Vagina (tissue), 2 donors: ENCODE results near the gene RAPGEF5. TPM values are rescaled to one million over a fixed set of nuclear protein-coding genes. Genes with fewer than 3 reads are reported as not detected.

Experiments
- DNase-seq, 2 donors: peaks; one replicate each; pipeline ENCODE4 v3.0.0-alpha.2; 2017; ENCODE audit errors: extremely low spot score in 2 of 2
- H3K27ac ChIP-seq: fragments of 200-600 bp; sonication (generic); one replicate; pipeline ENCODE4 v1.5.1; 2019
- H3K27me3 ChIP-seq: fragments of 200-600 bp; sonication (generic); one replicate; pipeline ENCODE4 v1.5.1; 2019
- H3K36me3 ChIP-seq, 2 donors: fragments of 200-600 bp; sonication (generic); one replicate each; pipeline ENCODE4 v1.5.1; 2017 to 2019
- H3K4me1 ChIP-seq: fragments of 200-600 bp; sonication (generic); one replicate; pipeline ENCODE4 v1.5.1; 2019
- H3K4me3 ChIP-seq, 2 donors: fragments of 200-600 bp; sonication (generic); 1 replicate in 1 of 2; 2 replicates in 1 of 2; pipeline ENCODE4 v1.5.1; 2016 to 2019
- H3K9me3 ChIP-seq: fragments of 200-600 bp; sonication (generic); one replicate; pipeline ENCODE4 v1.5.1; 2019
- POLR2A ChIP-seq, 2 donors: fragments of 450-650 bp; IDR thresholded peaks; one replicate each; pipeline ENCODE4 v1.6.1; 2017; ENCODE audit warnings: antibody characterized with exemption in 2 of 2, mild to moderate bottlenecking in 2 of 2, moderate library complexity in 2 of 2
- POLR2AphosphoS5 ChIP-seq, 2 donors: sonication (generic); formaldehyde crosslinking; IDR thresholded peaks; one replicate each; pipeline ENCODE4 v1.9.0; 2017; ENCODE audit warnings: antibody characterized with exemption in 2 of 2, mild to moderate bottlenecking in 2 of 2, low read depth in 1 of 2; ENCODE audit not compliant: insufficient read depth in 1 of 2
- intact Hi-C: fragments of 100-400 bp; cut with DNase I; formaldehyde crosslinking; loops from one replicate; pipeline ENCODE4 v1.15.1; 2023
- total RNA-seq: library from RNA; depleted of rRNA; stranded (reverse); fragments of >200 nt; gene quantifications from one replicate; pipeline ENCODE4 v1.2.3, GENCODE V29; 2016
- TF ChIP-seq, protein P1 (sequence below), 3 experiments: fragments of 450-650 bp in 2 of 3; fragments of 200-600 bp in 1 of 3; sonication (generic) in 1 of 3; IDR thresholded peaks; one replicate each; pipeline ENCODE4 v1.5.1; 2017 to 2019; ENCODE audit warnings: antibody characterized with exemption in 3 of 3, mild to moderate bottlenecking in 2 of 3, moderate library complexity in 2 of 3

RAPGEF5 gene
- total RNA-seq, 1 donor from 2014 or later, result 68.0 TPM

DNA sequence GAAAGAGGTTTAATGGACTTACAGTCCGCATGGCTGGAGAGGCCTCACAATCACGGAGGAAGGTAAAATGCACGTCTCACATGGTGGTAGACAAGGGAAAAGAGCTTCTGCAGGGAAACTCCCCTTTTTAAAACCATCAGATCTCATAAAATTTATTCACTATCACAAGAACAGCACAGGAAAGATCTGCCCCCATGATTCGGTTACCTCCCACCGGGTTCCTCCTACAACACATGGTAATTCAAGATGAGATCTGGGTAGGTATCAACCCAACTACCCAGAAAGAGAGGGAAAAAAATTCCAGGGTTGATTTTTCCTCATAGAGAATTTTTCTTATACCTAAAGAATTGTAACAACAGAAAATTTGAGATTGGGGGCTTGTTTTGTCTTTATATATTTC is 13.9 kb downstream of the RAPGEF5 start:
- Histone ChIP-seq H3K27me3 (no peaks in the 10 kb centered on the region), H3K36me3 (no peaks in the 10 kb centered on the region), H3K4me3 (no peak overlapping the region), H3K9me3 (no peaks in the 10 kb centered on the region), H3K4me1 (peaks cover 6% of the 10 kb centered on the region), H3K27ac (no peak overlapping the region)
- no peak for TF ChIP-seq POLR2AphosphoS5 (IDR thresholded peaks at IDR 0.05; ENCODE audit: insufficient read depth in 1 of 2, low read depth in 1 of 2)
- TF ChIP-seq, protein P1, sequence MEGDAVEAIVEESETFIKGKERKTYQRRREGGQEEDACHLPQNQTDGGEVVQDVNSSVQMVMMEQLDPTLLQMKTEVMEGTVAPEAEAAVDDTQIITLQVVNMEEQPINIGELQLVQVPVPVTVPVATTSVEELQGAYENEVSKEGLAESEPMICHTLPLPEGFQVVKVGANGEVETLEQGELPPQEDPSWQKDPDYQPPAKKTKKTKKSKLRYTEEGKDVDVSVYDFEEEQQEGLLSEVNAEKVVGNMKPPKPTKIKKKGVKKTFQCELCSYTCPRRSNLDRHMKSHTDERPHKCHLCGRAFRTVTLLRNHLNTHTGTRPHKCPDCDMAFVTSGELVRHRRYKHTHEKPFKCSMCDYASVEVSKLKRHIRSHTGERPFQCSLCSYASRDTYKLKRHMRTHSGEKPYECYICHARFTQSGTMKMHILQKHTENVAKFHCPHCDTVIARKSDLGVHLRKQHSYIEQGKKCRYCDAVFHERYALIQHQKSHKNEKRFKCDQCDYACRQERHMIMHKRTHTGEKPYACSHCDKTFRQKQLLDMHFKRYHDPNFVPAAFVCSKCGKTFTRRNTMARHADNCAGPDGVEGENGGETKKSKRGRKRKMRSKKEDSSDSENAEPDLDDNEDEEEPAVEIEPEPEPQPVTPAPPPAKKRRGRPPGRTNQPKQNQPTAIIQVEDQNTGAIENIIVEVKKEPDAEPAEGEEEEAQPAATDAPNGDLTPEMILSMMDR (IDR thresholded peaks at IDR 0.05), result no peak
- TF ChIP-seq POLR2A (IDR thresholded peaks at IDR 0.05), result no peak
- DNase-seq, result no peak
- intact Hi-C loops, result no loop called here

DNA sequence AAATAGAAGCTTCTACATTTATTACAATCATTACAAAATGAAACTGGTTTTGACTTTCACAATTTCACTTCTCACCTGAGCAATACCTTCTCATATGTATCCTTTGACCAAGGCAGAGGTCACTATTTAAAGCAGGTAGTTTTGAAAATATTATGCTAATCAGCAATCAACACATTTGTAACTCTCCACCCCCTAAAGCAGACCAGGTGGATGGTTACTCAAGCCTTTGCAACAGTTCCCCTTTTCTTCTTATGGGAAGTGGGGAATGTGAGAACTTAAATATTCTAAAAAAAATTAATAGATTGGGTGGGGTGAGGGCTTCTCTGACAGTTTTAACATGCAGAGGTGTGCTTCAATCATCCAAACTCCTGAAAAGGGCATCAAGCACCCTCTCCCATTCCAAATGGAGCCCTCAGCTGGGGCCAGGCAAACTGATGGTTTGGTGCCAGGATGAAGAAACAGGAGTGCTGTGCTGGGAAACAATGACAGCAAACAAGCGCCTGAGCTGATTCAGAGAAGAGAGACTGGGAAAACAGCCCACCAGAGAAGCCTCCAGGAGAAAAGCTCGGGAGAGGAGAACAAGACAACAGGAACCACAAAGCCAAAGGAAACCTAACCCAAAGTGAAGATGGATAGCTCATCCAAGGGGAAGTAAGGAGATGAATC is 17.1 kb downstream of the RAPGEF5 start:
- TF ChIP-seq POLR2A (IDR thresholded peaks at IDR 0.05) (no peak), POLR2AphosphoS5 (IDR thresholded peaks at IDR 0.05; ENCODE audit: insufficient read depth in 1 of 2, low read depth in 1 of 2) (no peak)
- TF ChIP-seq, protein P1 (IDR thresholded peaks at IDR 0.05), result no peak
- Histone ChIP-seq H3K9me3 (no peaks in the 10 kb centered on the region), H3K36me3 (no peaks in the 10 kb centered on the region), H3K27ac (no peak overlapping the region), H3K4me1 (no peaks in the 10 kb centered on the region), H3K27me3 (no peaks in the 10 kb centered on the region), H3K4me3 (no peak overlapping the region)
- no peak for DNase-seq
- intact Hi-C loops, result no loop called here

DNA sequence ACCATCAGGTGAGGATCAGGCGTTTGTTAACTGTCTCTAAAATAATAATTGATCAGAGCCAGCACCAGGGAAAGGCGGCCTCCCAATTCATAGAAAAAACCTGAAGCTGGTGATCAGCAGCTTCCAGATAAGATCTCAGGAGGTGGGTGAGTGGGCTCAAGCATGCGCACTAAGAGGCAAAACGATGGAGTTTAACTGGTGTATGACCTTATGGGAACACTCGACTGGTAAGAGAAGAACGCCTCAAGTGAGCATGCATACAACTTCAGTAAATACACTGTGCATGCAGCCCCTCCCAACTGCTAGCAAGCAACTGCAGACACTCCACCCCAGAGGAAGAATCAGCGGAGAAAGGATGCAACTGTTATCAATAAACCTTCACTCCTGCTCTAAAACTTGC is 18.1 kb downstream of the RAPGEF5 start:
- H3K9me3 ChIP-seq, result no peaks in the 10 kb centered on the region
- no peak for DNase-seq
- intact Hi-C loops, result no loop called here
- TF ChIP-seq POLR2AphosphoS5 (IDR thresholded peaks at IDR 0.05; ENCODE audit: insufficient read depth in 1 of 2, low read depth in 1 of 2), result no peak
- no peaks in the 10 kb centered on the region for H3K4me1 ChIP-seq
- no peaks in the 10 kb centered on the region for H3K27me3 ChIP-seq
- H3K36me3 ChIP-seq, result no peaks in the 10 kb centered on the region
- H3K27ac ChIP-seq, result no peak overlapping the region
- H3K4me3 ChIP-seq, result no peak overlapping the region

DNA sequence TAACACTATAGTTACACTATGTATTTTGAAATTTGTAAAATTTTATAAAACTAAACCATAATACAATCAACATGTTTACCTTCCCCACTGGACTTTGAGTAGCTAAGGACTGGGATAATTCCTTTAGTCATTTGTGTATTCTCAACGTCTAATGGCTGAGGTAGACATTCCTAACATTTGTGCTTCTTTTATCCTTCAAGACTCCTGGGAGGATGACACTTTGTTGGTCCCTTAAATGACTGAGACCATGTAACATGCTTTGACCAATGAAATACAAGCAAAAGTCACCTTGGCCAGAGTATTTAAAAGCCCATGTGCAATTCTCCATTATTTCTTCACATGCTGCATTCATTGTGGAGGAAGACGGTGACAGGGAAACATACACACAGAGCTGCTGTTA is 18.5 kb downstream of the RAPGEF5 start:
- Histone ChIP-seq H3K27me3 (no peaks in the 10 kb centered on the region), H3K4me3 (no peak overlapping the region), H3K36me3 (no peaks in the 10 kb centered on the region), H3K27ac (no peak overlapping the region), H3K4me1 (no peaks in the 10 kb centered on the region), H3K9me3 (no peaks in the 10 kb centered on the region)
- no peak for DNase-seq
- TF ChIP-seq POLR2A (IDR thresholded peaks at IDR 0.05) (no peak), POLR2AphosphoS5 (IDR thresholded peaks at IDR 0.05; ENCODE audit: insufficient read depth in 1 of 2, low read depth in 1 of 2) (no peak)
- intact Hi-C loops, result no loop called here

DNA sequence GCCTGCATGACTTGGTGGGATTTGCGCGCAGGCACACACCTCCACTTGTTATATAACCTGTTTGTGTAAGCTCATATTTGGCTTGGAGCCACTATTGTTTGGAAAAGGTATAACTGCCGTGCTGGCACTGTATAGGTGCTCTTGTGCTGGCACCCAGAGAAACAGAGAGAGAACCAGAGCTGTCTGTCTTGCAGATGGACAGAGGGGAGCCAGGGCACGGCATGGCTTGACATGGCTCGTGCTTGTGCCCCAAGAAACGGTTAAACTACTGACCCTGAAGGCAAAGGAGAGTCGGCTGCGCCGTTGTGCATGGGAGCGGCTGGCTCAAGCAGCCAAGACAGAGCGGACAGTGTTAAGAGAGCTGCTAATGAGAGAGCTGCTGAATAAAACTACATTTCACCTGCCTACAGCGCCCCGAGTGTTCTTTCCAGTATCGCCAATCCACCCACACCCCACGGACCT is 23.2 kb downstream of the RAPGEF5 start:
- H3K9me3 ChIP-seq, result no peaks in the 10 kb centered on the region
- no peak overlapping the region for H3K4me3 ChIP-seq
- H3K36me3 ChIP-seq, result no peaks in the 10 kb centered on the region
- no peak for TF ChIP-seq POLR2A (IDR thresholded peaks at IDR 0.05)
- intact Hi-C loops, result no loop called here
- H3K4me1 ChIP-seq, result peaks cover 6% of the 10 kb centered on the region
- H3K27ac ChIP-seq, result no peak overlapping the region
- H3K27me3 ChIP-seq, result no peaks in the 10 kb centered on the region
- no peak for DNase-seq

DNA sequence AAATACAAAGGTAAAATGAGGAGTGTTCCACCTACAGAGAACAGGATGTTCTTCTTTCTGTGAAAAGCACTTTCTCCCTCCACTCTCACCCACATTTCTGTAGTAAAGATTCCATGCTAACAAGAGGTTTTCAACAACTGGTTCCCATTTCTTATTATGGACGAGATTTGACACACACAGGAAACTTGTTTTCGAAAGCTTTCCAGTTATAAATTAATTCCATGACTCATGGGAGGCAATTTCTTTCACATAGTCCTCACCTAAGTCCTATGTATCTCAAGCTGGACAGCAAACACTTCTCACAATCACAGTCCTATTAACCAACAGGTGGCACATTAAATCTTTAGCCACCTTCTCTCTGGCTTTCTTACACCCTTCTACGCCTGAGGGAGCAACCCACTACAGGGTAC is 24.5 kb downstream of the RAPGEF5 start:
- H3K27me3 ChIP-seq, result no peaks in the 10 kb centered on the region
- peak overlapping the region; percentile 27 for H3K27ac ChIP-seq
- peak in 1 of 2 donors; percentile 23 for TF ChIP-seq POLR2AphosphoS5 (IDR thresholded peaks at IDR 0.05; ENCODE audit: insufficient read depth in 1 of 2, low read depth in 1 of 2)
- TF ChIP-seq, protein P1 (IDR thresholded peaks at IDR 0.05), result no peak
- H3K4me3 ChIP-seq, result no peak overlapping the region
- DNase-seq, result no peak
- no peaks in the 10 kb centered on the region for H3K36me3 ChIP-seq
- H3K9me3 ChIP-seq, result no peaks in the 10 kb centered on the region
- H3K4me1 ChIP-seq, result peaks cover 6% of the 10 kb centered on the region
- intact Hi-C loops, result no loop called here
